CD4-positive, alpha-beta T cell (primary cell): ENCODE data around the gene ATP8B3. TPM values are rescaled to one million over a fixed set of nuclear protein-coding genes. Genes with fewer than 3 reads are reported as not detected.

Experiments used
- ATAC-seq: fragments of 200-7000 bp; cut with Tn5 transposase; one replicate; pipeline ENCODE4 v1.10.0; 2022; ENCODE audit warnings: mild to moderate bottlenecking; ENCODE audit not compliant: poor library complexity
- CTCF ChIA-PET: fragments of 350-600 bp; sonication (Branson Sonifier 250); formaldehyde crosslinking; loops from one replicate; lab custom pipeline; 2021; ENCODE audit warnings: antibody characterized with exemption, inconsistent platforms; lab: Charles Lee
- POLR2A ChIA-PET: fragments of 350-600 bp; sonication (Branson Sonifier 250); formaldehyde crosslinking; loops from one replicate; lab custom pipeline; 2021; ENCODE audit warnings: antibody characterized with exemption, inconsistent platforms; lab: Charles Lee
- DNase-seq, 14 experiments: peaks; one replicate each; pipeline ENCODE4 v3.0.0-alpha.2; 2013 to 2020; ENCODE audit warnings: mixed read lengths in 2 of 14
- H3K27ac ChIP-seq, 2 donors: one replicate each; pipeline versions ENCODE4 v1.5.1 to v1.7.0; 2013; ENCODE audit warnings: low read length in 2 of 2, low read depth in 1 of 2, mild to moderate bottlenecking in 1 of 2
- H3K27me3 ChIP-seq, 2 experiments: 1 replicate in 1 of 2; 2 replicates in 1 of 2; pipeline versions ENCODE4 v1.6.1 to v1.7.0; 2013; ENCODE audit warnings: low read length in 2 of 2, control low read depth in 1 of 2, mild to moderate bottlenecking in 1 of 2, moderate library complexity in 1 of 2; ENCODE audit not compliant: insufficient read depth in 2 of 2, control insufficient read depth in 1 of 2
- H3K36me3 ChIP-seq: one replicate; pipeline ENCODE4 v1.6.1; 2013; ENCODE audit warnings: low read length, control low read depth; ENCODE audit not compliant: insufficient read depth
- H3K4me1 ChIP-seq: one replicate; pipeline ENCODE4 v1.6.1; 2013; ENCODE audit warnings: low read length, control low read depth; ENCODE audit not compliant: insufficient read depth
- H3K4me3 ChIP-seq: one replicate; pipeline ENCODE4 v1.5.1; 2013; ENCODE audit warnings: mild to moderate bottlenecking, low read length, moderate library complexity
- H3K9me3 ChIP-seq, 2 experiments: 1 replicate in 1 of 2; 2 replicates in 1 of 2; pipeline versions ENCODE4 v1.6.1 to v1.7.0; 2013; ENCODE audit warnings: low read length in 2 of 2, mild to moderate bottlenecking in 2 of 2, control low read depth in 1 of 2, moderate library complexity in 1 of 2; ENCODE audit not compliant: control insufficient read depth in 1 of 2, insufficient read depth in 1 of 2
- H3K27ac Mint-ChIP-seq: one replicate; pipeline ENCODE4 v1.8.0; 2020; ENCODE audit warnings: mixed read lengths
- H3K27me3 Mint-ChIP-seq: one replicate; pipeline ENCODE4 v1.8.0; 2021; ENCODE audit warnings: mixed read lengths
- H3K36me3 Mint-ChIP-seq: one replicate; pipeline ENCODE4 v1.8.0; 2021; ENCODE audit warnings: low read depth, mixed read lengths
- H3K4me1 Mint-ChIP-seq: one replicate; pipeline ENCODE4 v1.8.0; 2021; ENCODE audit warnings: low read depth, mixed read lengths
- H3K4me3 Mint-ChIP-seq: one replicate; pipeline ENCODE4 v1.8.0; 2020; ENCODE audit warnings: mild to moderate bottlenecking, mixed read lengths
- H3K9me3 Mint-ChIP-seq: one replicate; pipeline ENCODE4 v1.8.0; 2020; ENCODE audit warnings: mixed read lengths
- intact Hi-C, 2 experiments: fragments of 100-400 bp; cut with DNase I in 1 of 2; cut with micrococcal nuclease in 1 of 2; formaldehyde crosslinking; loops; one replicate each; pipeline versions ENCODE4 v1.15.1 to v1.9.0; 2023 to 2025; cut with DNase I, micrococcal nuclease
- total RNA-seq, 174 experiments: library from RNA in 2 of 174; stranded (reverse) in 2 of 174; gene quantifications; one replicate each; pipeline ENCODE4 v1.2.3 and lab custom pipeline; 2021 to 2026
- TF ChIP-seq, protein P1 (sequence below): fragments of 200-600 bp; IDR thresholded peaks from one replicate; pipeline ENCODE4 v1.8.0; 2022; ENCODE audit warnings: antibody characterized with exemption, mild to moderate bottlenecking

ATP8B3 gene
- total RNA-seq, 2 experiments from 2014 or later = 2.5 to 3.2 TPM

DNA sequence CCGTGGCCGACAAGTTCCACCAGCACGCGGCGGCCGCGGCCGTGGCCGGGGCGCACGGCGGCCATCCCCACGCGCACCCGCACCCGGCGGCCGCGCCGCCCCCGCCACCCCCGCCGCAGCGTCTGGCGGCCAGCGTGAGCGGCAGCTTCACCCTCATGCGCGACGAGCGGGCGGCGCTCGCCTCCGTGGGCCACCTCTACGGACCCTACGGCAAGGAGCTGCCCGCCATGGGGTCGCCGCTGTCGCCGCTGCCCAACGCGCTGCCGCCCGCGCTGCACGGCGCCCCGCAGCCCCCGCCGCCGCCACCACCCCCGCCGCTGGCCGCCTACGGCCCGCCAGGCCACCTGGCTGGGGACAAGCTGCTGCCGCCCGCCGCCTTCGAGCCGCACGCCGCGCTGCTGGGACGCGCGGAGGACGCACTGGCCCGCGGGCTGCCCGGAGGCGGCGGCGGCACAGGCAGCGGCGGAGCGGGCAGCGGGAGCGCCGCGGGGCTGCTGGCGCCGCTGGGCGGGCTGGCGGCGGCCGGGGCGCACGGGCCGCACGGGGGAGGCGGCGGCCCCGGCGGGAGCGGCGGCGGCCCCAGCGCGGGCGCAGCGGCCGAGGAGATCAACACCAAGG is 57.9 kb downstream of the ATP8B3 start:
- Histone ChIP-seq H3K36me3 (no peaks in the 10 kb centered on the region), H3K4me3 (no peak overlapping the region), H3K27me3 (peaks cover 70 to 78% of the 10 kb centered on the region in 2 experiments), H3K4me1 (peaks cover 41% of the 10 kb centered on the region), H3K27ac (no peak overlapping the region), H3K9me3 (peaks cover 0 to 50% of the 10 kb centered on the region in 2 experiments)
- Mint-ChIP-seq H3K27ac (no peak overlapping the region), H3K9me3 (no peaks in the 10 kb centered on the region), H3K27me3 (peaks cover 58% of the 10 kb centered on the region), H3K36me3 (no peaks in the 10 kb centered on the region), H3K4me3 (no peak overlapping the region), H3K4me1 (peaks cover 5% of the 10 kb centered on the region)
- no peak for ATAC-seq
- intact Hi-C loops = no loop called here
- TF ChIP-seq, protein P1, sequence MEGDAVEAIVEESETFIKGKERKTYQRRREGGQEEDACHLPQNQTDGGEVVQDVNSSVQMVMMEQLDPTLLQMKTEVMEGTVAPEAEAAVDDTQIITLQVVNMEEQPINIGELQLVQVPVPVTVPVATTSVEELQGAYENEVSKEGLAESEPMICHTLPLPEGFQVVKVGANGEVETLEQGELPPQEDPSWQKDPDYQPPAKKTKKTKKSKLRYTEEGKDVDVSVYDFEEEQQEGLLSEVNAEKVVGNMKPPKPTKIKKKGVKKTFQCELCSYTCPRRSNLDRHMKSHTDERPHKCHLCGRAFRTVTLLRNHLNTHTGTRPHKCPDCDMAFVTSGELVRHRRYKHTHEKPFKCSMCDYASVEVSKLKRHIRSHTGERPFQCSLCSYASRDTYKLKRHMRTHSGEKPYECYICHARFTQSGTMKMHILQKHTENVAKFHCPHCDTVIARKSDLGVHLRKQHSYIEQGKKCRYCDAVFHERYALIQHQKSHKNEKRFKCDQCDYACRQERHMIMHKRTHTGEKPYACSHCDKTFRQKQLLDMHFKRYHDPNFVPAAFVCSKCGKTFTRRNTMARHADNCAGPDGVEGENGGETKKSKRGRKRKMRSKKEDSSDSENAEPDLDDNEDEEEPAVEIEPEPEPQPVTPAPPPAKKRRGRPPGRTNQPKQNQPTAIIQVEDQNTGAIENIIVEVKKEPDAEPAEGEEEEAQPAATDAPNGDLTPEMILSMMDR = no peak
- POLR2A ChIA-PET = no interaction called here
- CTCF ChIA-PET = no interaction called here
- DNase-seq = no peak

GRCh38 chr19:1752757-1753728 is 59.0 kb downstream of the ATP8B3 start, which contains the start of gene ONECUT3:
Gene ONECUT3 (plus strand): TSS chr19:1753506. CDS start chr19:1753663, 157 bp downstream.
- Histone ChIP-seq H3K27me3 (peaks cover 70 to 80% of the 10 kb centered on the region in 2 experiments), H3K27ac (no peak within 1 kb of the TSS), H3K36me3 (no peaks in the 10 kb centered on the region), H3K9me3 (peaks cover 0 to 53% of the 10 kb centered on the region in 2 experiments), H3K4me3 (no peak within 1 kb of the TSS), H3K4me1 (peaks cover 52% of the 10 kb centered on the region)
- Mint-ChIP-seq H3K27ac (no peak within 1 kb of the TSS), H3K27me3 (peaks cover 54% of the 10 kb centered on the region), H3K9me3 (no peaks in the 10 kb centered on the region), H3K4me1 (peaks cover 6% of the 10 kb centered on the region), H3K36me3 (no peaks in the 10 kb centered on the region), H3K4me3 (no peak within 1 kb of the TSS)
- ATAC-seq (no peak), DNase-seq (no peak)
- TF ChIP-seq, protein P1 = no peak
- intact Hi-C loops = no loop called here
- POLR2A ChIA-PET = no interaction called here
- CTCF ChIA-PET = no interaction called here

- TF ChIP-seq, protein P1 = no peak
- H3K36me3 ChIP-seq = no peaks in the 10 kb centered on the region
- no peak overlapping the region for H3K4me3 ChIP-seq
- peaks cover 71 to 79% of the 10 kb centered on the region in 2 experiments for H3K27me3 ChIP-seq
- CTCF ChIA-PET = no interaction called here
- DNase-seq (no peak), ATAC-seq (no peak)
- H3K4me1 ChIP-seq = peaks cover 51% of the 10 kb centered on the region
- intact Hi-C loops = no loop called here
- Mint-ChIP-seq H3K9me3 (no peaks in the 10 kb centered on the region), H3K4me1 (peaks cover 9% of the 10 kb centered on the region), H3K27me3 (peaks cover 61% of the 10 kb centered on the region), H3K4me3 (no peak overlapping the region), H3K27ac (no peak overlapping the region), H3K36me3 (no peaks in the 10 kb centered on the region)
- POLR2A ChIA-PET = no interaction called here
- H3K9me3 ChIP-seq = peaks cover 0 to 56% of the 10 kb centered on the region in 2 experiments
- no peak overlapping the region for H3K27ac ChIP-seq
Observed at GRCh38 chr19:1752009-1752756, 59.9 kb downstream of the ATP8B3 start.
